HG03135 (cell line): ENCODE data around the gene NR0B1.

Experiments used
- ATAC-seq: cut with Tn5 transposase; IDR thresholded peaks from one replicate; pipeline ENCODE4 v1.9.1; 2021; ENCODE audit warnings: mild to moderate bottlenecking, moderate library complexity; ENCODE audit not compliant: unreplicated experiment

Gene NR0B1

DNA sequence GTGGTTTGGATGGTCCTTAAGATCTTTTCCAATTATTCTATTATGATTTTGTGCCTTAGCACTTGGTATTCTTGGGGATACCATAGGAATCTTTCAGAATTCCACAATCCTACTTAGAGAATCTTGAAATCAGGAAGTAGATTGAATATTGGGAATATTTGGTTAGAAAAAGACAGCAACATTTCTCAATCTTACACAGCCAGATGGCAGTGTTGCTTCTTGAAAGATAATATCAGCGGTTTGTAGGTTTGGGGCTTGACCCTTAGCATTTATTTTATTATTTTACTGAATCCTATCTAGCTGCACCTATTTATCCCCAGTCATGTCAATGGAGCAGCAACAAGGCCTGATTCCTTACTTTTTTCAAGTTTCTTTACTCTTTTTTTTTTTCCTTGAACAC, 33.7 kb downstream of the NR0B1 start:
- no peak for ATAC-seq

- no peak for ATAC-seq
Measured at GRCh38 chrX:30270639-30271038, 38.6 kb downstream of the NR0B1 start.

- ATAC-seq = no peak
Measured at GRCh38 chrX:30262763-30263162, 46.4 kb downstream of the NR0B1 start.

GRCh38 chrX:30261012-30261411, 48.2 kb downstream of the NR0B1 start:
- no peak for ATAC-seq

DNA sequence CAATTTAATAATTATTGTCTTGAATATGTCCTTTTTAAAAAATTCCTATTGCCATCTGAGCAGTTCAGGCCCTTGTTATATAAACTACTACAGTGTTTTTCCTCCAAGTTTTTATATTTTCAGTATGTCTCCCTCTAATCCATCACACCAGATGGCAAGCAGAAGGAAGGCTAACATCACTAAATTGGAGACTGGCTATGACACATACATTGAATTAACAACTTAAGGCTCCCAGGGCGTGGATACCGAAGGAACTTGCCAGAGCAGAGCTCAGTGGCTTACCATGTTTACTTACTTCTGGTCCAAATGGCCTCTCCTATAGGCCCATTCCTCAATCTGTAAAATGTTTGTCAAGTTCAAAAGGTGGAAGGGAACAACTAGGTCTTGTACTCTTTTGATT, 49.3 kb downstream of the NR0B1 start:
- no peak for ATAC-seq
